ENCODE data around the gene MARK2.

MARK2 gene

DNA sequence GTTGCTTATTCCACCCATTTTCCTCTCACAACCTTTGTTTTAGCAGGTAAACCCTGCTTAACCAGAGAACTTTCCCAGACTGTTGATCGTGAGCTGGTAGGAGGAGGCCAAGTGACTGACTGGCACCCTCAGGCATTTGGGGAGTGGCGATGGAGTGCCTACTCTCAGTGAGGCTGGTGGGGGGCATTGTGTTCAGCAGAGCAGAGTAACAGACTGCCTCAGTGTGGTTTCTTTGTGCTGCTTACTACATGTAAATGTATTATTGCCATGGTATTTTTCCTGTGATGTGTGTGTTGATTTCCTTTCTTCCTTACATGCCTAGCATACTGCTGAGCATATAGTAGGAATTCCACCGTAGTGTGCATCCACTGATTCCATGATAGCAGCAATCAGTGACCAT is 2.6 kb downstream of the MARK2 start:
- Histone ChIP-seq H3K9me3 (ENCODE audit: control insufficient read depth, insufficient read depth, low read length) (no peaks in the 10 kb centered on the region), H3K27me3 (ENCODE audit: control insufficient read depth, insufficient read depth, low read length) (no peaks in the 10 kb centered on the region), H3K36me3 (ENCODE audit: control insufficient read depth, insufficient read depth, low read length) (peaks cover 9% of the 10 kb centered on the region; the same call in 1 of the 2 replicates), H3K4me1 (ENCODE audit: control insufficient read depth, insufficient read depth, low read length) (peaks cover 64% of the 10 kb centered on the region), H3K9ac (ENCODE audit: low read depth, low read length) (no peak overlapping the region), H3K27ac (ENCODE audit: low read depth, low read length) (peak overlapping the region; percentile 78), H3K4me3 (ENCODE audit: low read depth, low read length) (peak overlapping the region; percentile 92)

- Histone ChIP-seq H3K4me3 (ENCODE audit: low read depth, low read length) (peak overlapping the region; percentile 20; the same call in 1 of the 2 replicates), H3K27me3 (ENCODE audit: control insufficient read depth, insufficient read depth, low read length) (no peaks in the 10 kb centered on the region), H3K4me1 (ENCODE audit: control insufficient read depth, insufficient read depth, low read length) (peaks cover 69% of the 10 kb centered on the region), H3K36me3 (ENCODE audit: control insufficient read depth, insufficient read depth, low read length) (peaks cover 9% of the 10 kb centered on the region; the same call in 1 of the 2 replicates), H3K27ac (ENCODE audit: low read depth, low read length) (peak overlapping the region; percentile 78), H3K9ac (ENCODE audit: low read depth, low read length) (no peak overlapping the region), H3K9me3 (ENCODE audit: control insufficient read depth, insufficient read depth, low read length) (no peaks in the 10 kb centered on the region)
Measured at GRCh38 chr11:63843041-63843440, 4.1 kb downstream of the MARK2 start.

DNA sequence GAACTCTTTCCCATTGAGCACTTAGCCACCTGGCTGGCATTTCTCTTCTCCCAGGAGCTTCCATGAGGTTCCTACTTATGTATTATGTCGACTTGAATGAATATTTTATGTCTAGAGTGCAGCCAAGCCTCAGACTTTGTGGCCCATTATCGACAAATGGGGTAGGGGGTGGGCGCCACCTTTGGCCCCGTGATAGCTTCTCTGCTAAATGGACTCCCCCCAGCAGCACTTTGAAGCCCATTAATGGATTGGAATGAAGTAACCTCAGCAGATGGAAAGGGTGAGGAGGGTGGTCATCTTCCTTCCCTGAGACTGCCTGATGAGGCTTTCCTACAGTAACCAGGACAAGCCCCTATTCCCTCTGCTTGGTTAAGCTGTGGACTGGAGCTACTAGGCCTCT is 5.9 kb downstream of the MARK2 start:
- Histone ChIP-seq H3K27ac (ENCODE audit: low read depth, low read length) (peak overlapping the region; percentile 75), H3K36me3 (ENCODE audit: control insufficient read depth, insufficient read depth, low read length) (peaks cover 9% of the 10 kb centered on the region; the same call in 1 of the 2 replicates), H3K27me3 (ENCODE audit: control insufficient read depth, insufficient read depth, low read length) (no peaks in the 10 kb centered on the region), H3K9ac (ENCODE audit: low read depth, low read length) (no peak overlapping the region), H3K4me3 (ENCODE audit: low read depth, low read length) (no peak overlapping the region), H3K9me3 (ENCODE audit: control insufficient read depth, insufficient read depth, low read length) (no peaks in the 10 kb centered on the region), H3K4me1 (ENCODE audit: control insufficient read depth, insufficient read depth, low read length) (peaks cover 66% of the 10 kb centered on the region)

DNA sequence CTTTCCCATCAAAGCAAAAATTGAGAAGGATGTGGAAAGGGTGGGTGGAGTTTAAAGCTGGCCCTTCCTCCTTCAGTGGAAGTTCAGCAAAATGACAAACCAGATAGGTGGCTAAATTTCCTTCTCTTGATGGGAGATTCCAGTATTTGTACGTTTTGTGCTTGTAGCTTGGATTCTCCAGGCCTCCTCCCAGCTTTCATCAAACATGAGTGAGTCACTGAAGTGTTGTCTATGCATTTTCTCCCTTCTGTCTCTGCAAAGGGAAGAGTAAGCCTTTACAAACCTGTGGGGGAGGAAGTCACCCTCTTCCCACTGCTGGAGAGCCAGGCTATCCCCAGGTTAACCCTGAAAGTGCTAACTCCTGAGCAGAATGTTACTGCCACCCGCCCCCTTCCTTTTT is 6.4 kb downstream of the MARK2 start:
- Histone ChIP-seq H3K27me3 (ENCODE audit: control insufficient read depth, insufficient read depth, low read length) (no peaks in the 10 kb centered on the region), H3K9ac (ENCODE audit: low read depth, low read length) (no peak overlapping the region), H3K27ac (ENCODE audit: low read depth, low read length) (peak overlapping the region; percentile 75)

DNA sequence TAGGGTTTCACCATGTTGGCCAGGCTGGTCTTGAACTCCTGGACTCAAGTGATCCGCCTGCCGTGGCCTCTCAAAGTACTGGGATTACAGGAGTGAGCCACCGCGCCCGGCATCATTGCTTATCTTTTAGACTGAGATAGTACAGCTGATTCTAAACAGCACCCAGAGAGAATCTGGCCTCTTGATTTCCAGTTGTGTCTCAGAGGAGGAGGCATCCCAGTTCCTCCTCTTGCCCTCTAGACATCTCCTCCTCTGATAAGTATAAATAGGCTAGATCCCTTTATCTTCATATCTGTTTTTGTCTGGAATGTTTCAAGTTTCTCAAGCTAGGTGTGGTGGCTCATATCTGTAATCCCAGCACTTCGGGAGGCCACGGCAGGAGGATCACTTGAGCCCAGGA is 7.0 kb downstream of the MARK2 start:
- Histone ChIP-seq H3K9me3 (ENCODE audit: control insufficient read depth, insufficient read depth, low read length) (no peaks in the 10 kb centered on the region), H3K27me3 (ENCODE audit: control insufficient read depth, insufficient read depth, low read length) (no peaks in the 10 kb centered on the region), H3K36me3 (ENCODE audit: control insufficient read depth, insufficient read depth, low read length) (peaks cover 9% of the 10 kb centered on the region; the same call in 1 of the 2 replicates), H3K27ac (ENCODE audit: low read depth, low read length) (no peak overlapping the region), H3K4me3 (ENCODE audit: low read depth, low read length) (no peak overlapping the region), H3K4me1 (ENCODE audit: control insufficient read depth, insufficient read depth, low read length) (peaks cover 59% of the 10 kb centered on the region), H3K9ac (ENCODE audit: low read depth, low read length) (no peak overlapping the region)

More for the DNA sequence above, 6.4 kb downstream of the MARK2 start:
- H3K36me3 ChIP-seq (ENCODE audit: control insufficient read depth, insufficient read depth, low read length), result peaks cover 9% of the 10 kb centered on the region; the same call in 1 of the 2 replicates
- H3K9me3 ChIP-seq (ENCODE audit: control insufficient read depth, insufficient read depth, low read length), result no peaks in the 10 kb centered on the region
- H3K4me3 ChIP-seq (ENCODE audit: low read depth, low read length), result no peak overlapping the region
- peaks cover 65% of the 10 kb centered on the region for H3K4me1 ChIP-seq (ENCODE audit: control insufficient read depth, insufficient read depth, low read length)

- peaks cover 12% of the 10 kb centered on the region; the same call in 1 of the 2 replicates for H3K36me3 ChIP-seq (ENCODE audit: control insufficient read depth, insufficient read depth, low read length)
- peak overlapping the region; percentile 80 for H3K27ac ChIP-seq (ENCODE audit: low read depth, low read length)
- H3K4me1 ChIP-seq (ENCODE audit: control insufficient read depth, insufficient read depth, low read length), result peaks cover 49% of the 10 kb centered on the region
- no peak overlapping the region for H3K9ac ChIP-seq (ENCODE audit: low read depth, low read length)
- H3K27me3 ChIP-seq (ENCODE audit: control insufficient read depth, insufficient read depth, low read length), result no peaks in the 10 kb centered on the region
- H3K4me3 ChIP-seq (ENCODE audit: low read depth, low read length), result no peak overlapping the region
- H3K9me3 ChIP-seq (ENCODE audit: control insufficient read depth, insufficient read depth, low read length), result no peaks in the 10 kb centered on the region
Measured at GRCh38 chr11:63846897-63847296, 8.0 kb downstream of the MARK2 start.

DNA sequence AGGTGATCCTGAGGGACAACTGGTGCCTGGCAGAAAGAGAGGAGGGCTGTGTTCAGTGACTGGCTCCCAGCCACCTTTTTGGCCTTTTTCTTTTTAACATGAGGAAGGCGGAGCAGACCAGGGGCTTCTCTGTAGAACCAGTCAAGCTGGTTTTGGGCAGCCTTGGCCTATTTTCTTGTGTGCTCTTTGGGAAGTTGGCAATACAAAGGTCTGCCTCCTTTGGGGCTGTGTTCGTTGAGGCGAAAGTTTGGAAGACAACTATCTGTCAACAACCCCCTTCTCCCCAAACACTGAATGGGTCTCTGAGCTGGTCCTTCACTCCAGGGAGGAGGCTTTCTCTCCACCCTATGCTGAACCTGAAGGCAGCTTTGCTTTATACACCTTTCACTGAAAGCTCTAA is 8.5 kb downstream of the MARK2 start:
- no peaks in the 10 kb centered on the region for H3K9me3 ChIP-seq (ENCODE audit: control insufficient read depth, insufficient read depth, low read length)
- H3K9ac ChIP-seq (ENCODE audit: low read depth, low read length), result peak overlapping the region; percentile 32; the same call in 1 of the 2 replicates
- peaks cover 45% of the 10 kb centered on the region for H3K4me1 ChIP-seq (ENCODE audit: control insufficient read depth, insufficient read depth, low read length)
- peak overlapping the region; percentile 80 for H3K27ac ChIP-seq (ENCODE audit: low read depth, low read length)
- peaks cover 13% of the 10 kb centered on the region; the same call in 1 of the 2 replicates for H3K36me3 ChIP-seq (ENCODE audit: control insufficient read depth, insufficient read depth, low read length)
- H3K4me3 ChIP-seq (ENCODE audit: low read depth, low read length), result peak overlapping the region; percentile 33; the same call in 1 of the 2 replicates
- no peaks in the 10 kb centered on the region for H3K27me3 ChIP-seq (ENCODE audit: control insufficient read depth, insufficient read depth, low read length)

GRCh38 chr11:63849691-63850090 is 10.8 kb downstream of the MARK2 start:
- peaks cover 24% of the 10 kb centered on the region for H3K4me1 ChIP-seq (ENCODE audit: control insufficient read depth, insufficient read depth, low read length)
- H3K36me3 ChIP-seq (ENCODE audit: control insufficient read depth, insufficient read depth, low read length), result 0 out of 2 replicates have a peak, but pooled peaks cover 4% of the 10 kb centered on the region
- no peaks in the 10 kb centered on the region for H3K9me3 ChIP-seq (ENCODE audit: control insufficient read depth, insufficient read depth, low read length)

GRCh38 chr11:63850920-63851319 is 12.0 kb downstream of the MARK2 start:
- no peak overlapping the region; the same call in 1 of the 2 replicates for H3K9ac ChIP-seq (ENCODE audit: low read depth, low read length)
- H3K4me3 ChIP-seq (ENCODE audit: low read depth, low read length), result no peak overlapping the region

More at GRCh38 chr11:63849691-63850090, 10.8 kb downstream of the MARK2 start:
- Histone ChIP-seq H3K9ac (ENCODE audit: low read depth, low read length) (no peak overlapping the region), H3K27ac (ENCODE audit: low read depth, low read length) (no peak overlapping the region), H3K4me3 (ENCODE audit: low read depth, low read length) (no peak overlapping the region), H3K27me3 (ENCODE audit: control insufficient read depth, insufficient read depth, low read length) (no peaks in the 10 kb centered on the region)

GRCh38 chr11:63851364-63851763 is 12.5 kb downstream of the MARK2 start:
- Histone ChIP-seq H3K9ac (ENCODE audit: low read depth, low read length) (no peak overlapping the region), H3K27ac (ENCODE audit: low read depth, low read length) (no peak overlapping the region), H3K4me1 (ENCODE audit: control insufficient read depth, insufficient read depth, low read length) (peaks cover 14% of the 10 kb centered on the region), H3K4me3 (ENCODE audit: low read depth, low read length) (no peak overlapping the region), H3K27me3 (ENCODE audit: control insufficient read depth, insufficient read depth, low read length) (no peaks in the 10 kb centered on the region), H3K9me3 (ENCODE audit: control insufficient read depth, insufficient read depth, low read length) (no peaks in the 10 kb centered on the region), H3K36me3 (ENCODE audit: control insufficient read depth, insufficient read depth, low read length) (0 out of 2 replicates have a peak, but pooled peaks cover 8% of the 10 kb centered on the region)

More at GRCh38 chr11:63850920-63851319, 12.0 kb downstream of the MARK2 start:
- no peaks in the 10 kb centered on the region for H3K27me3 ChIP-seq (ENCODE audit: control insufficient read depth, insufficient read depth, low read length)
- H3K4me1 ChIP-seq (ENCODE audit: control insufficient read depth, insufficient read depth, low read length), result peaks cover 14% of the 10 kb centered on the region
- H3K27ac ChIP-seq (ENCODE audit: low read depth, low read length), result no peak overlapping the region
- 0 out of 2 replicates have a peak, but pooled peaks cover 8% of the 10 kb centered on the region for H3K36me3 ChIP-seq (ENCODE audit: control insufficient read depth, insufficient read depth, low read length)
- H3K9me3 ChIP-seq (ENCODE audit: control insufficient read depth, insufficient read depth, low read length), result no peaks in the 10 kb centered on the region

DNA sequence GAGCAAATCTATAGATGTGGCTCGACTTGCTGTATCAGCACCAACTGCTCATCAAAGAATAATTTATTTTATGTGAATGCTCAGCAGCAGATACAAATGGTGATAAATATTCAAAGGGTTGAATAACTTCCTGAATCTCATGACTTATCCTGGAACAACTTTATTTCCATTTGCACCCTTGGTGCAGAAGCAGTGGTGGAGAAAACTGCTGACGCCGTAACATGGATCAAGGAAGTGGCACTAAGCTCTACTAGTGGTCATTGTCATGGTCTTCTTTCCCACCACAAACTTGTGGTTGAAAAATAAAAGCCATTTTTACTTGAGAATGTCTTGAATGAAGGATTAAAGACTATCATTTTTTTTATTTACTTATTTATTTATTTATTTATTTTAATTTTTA is 14.6 kb downstream of the MARK2 start:
- no peaks in the 10 kb centered on the region for H3K27me3 ChIP-seq (ENCODE audit: control insufficient read depth, insufficient read depth, low read length)
- H3K27ac ChIP-seq (ENCODE audit: low read depth, low read length), result no peak overlapping the region
- H3K36me3 ChIP-seq (ENCODE audit: control insufficient read depth, insufficient read depth, low read length), result 0 out of 2 replicates have a peak, but pooled peaks cover 8% of the 10 kb centered on the region
- H3K9ac ChIP-seq (ENCODE audit: low read depth, low read length), result no peak overlapping the region
- H3K9me3 ChIP-seq (ENCODE audit: control insufficient read depth, insufficient read depth, low read length), result no peaks in the 10 kb centered on the region
- no peak overlapping the region for H3K4me3 ChIP-seq (ENCODE audit: low read depth, low read length)
- H3K4me1 ChIP-seq (ENCODE audit: control insufficient read depth, insufficient read depth, low read length), result no peaks in the 10 kb centered on the region; the same call in 1 of the 2 replicates
